Measurements from ENCODE around the gene FCGBP.
"Not testable (repeated sequence)": the region's sequence is repeated elsewhere in the genome, so short reads cannot be mapped to it uniquely, and the experiment has no call there.

Gene FCGBP

DNA sequence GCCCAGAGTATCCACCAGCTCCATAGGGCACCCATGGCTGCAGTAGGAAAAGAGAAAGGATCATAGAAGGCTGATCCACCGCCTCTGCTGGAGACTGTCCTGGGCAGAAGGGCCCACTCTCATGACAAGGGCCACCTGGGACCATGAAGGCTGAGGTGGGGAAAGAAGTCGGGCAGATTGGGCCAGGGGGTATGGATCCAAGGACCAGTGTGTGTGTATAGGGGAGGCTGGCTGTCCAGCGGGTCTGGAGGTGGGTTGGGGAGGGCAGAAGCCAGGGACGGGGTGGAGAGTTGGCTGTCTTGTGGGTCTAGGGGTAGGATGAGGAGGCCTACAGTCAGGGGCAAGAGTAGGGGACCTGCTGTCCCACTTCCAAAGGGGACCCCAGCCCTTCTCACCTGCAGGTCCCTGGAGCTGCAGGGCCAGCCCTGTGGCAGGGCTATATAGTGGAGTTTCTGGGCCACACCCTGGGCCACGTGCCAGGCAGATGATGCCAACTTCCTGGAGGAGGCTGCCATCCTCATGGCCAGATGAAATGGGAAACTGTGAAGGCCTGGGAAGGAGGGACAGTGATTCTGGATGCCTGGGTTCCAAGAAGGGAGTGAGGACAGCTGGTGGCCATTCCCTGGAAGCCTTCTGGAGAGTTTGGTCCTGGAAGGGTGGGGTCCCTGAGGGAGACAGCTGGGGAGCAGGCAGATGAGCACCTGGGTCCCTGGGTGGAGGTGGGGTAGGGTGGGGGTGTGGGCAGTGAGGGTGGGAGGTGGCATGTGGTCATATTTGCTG lies at the start of gene FCGBP:
Gene FCGBP (minus strand): TSS at position 51 of the 780 bp plus-strand sequence.
- in situ Hi-C loops (cut with MboI; ENCODE audit: low sequenced_read_pairs) = no loop called here

DNA sequence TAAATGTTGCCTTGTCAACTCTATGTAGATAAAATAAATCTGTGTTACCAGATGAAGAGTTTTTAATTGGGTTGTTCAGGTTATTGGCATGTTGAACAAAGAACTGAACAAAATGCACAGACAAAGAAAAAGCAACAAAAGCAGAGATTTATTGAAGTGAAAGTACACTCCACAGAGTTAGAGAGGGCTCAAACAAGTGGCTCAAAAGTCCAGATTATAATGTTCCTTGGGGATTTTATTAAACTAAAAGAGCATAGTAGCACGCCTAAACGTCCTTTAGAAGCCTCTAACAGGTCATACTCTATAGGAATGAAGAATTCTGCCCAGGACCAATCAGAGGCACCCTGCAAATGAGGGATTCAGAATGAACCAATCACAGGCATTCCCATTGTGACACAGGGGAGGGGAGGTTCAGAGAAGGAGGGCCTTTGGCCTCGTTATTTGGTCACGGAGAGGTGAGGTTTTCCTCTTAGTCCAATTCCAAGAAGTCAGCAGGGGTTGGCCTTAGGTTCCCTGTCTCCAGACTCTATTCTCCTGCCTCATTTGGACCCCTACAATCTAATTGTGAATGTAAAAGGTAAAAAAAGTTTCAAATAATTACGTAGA lies 49.4 kb upstream of the FCGBP start:
- in situ Hi-C loops (cut with MboI; ENCODE audit: low sequenced_read_pairs) = no loop called here

DNA sequence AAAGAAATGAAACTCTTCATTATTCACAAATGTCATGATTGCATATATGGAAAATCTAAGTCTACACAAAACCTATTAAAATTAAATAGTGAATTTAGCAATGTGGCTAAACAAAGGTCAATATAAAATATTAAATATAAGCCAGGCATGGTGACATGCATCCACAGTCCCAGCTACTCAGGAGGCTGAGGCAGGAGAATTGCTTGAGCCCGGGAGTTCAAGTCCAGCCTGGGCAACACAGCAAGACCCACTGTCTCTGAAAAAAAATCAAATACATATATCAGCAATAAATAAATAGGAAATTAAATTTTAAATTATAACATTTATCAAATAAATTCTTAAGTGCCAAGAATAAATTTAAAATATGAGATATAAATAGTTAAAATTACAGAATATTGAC lies 48.4 kb upstream of the FCGBP start:
- in situ Hi-C loops (cut with MboI; ENCODE audit: low sequenced_read_pairs) = no loop called here

DNA sequence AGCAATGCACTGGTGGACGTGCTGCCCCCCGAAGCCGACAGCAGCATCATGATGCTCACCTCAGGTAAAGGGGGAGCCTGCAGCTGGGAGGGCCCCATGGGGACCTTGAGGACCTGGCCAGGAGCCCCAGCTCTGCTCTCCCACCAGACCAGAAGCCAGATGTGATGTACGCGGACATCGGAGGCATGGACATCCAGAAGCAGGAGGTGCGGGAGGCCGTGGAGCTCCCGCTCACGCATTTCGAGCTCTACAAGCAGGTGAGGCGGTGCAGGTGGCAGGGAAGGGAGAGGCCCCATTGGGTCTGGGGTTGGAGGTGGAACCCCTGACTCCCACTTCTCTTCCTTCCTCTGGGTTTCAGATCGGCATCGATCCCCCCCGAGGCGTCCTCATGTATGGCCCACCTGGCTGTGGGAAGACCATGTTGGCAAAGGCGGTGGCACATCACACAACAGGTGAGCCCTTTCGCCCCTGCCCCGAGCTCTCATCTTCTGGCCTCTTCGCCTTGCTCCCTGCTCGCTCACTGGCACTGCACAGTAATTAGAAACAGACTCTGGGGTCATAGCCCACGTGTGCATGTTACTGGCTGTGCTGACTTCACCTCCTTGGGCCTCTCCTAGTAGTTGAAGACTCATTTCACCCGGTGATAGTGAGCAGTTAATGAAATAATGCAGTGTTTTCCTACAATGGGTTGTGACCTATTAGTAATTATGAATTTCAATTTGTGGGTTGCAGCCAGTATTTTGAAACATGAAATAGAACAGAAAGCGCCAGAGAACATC lies 40.1 kb upstream of the FCGBP start:
- in situ Hi-C loops (cut with MboI; ENCODE audit: low sequenced_read_pairs) = no loop called here

DNA sequence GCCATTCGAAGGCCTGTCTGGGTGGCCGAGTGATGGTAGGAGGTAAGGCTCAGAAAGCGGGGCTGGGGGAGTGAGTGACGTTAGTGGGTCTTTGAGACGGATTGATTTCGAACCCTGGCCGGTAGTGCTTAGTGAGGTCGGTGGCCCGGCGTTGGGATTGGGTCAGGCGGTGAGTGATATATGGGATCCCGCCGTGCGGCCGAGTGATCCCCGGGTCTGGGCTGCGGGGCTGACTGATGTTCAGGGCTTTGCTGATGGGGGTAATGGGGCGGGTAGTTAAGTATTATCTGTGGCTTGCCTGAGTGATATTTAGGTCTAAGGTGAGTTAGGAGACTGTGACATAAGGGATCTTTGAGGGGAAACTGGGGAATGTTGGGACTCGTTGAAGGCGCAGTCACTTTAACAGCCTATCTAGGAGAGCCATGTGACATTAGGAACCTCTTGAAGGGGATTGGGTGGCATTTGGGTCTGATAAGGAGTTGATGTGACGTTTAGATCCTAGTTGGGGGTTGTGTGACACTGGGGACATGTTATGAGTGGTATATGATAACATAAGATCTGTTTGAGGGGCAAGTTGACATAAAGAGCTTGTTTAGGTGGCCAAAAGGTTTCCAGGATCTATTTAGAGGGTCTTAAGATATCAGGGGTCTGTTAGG lies 37.1 kb upstream of the FCGBP start:
- in situ Hi-C loops (cut with MboI; ENCODE audit: low sequenced_read_pairs) = no loop called here

DNA sequence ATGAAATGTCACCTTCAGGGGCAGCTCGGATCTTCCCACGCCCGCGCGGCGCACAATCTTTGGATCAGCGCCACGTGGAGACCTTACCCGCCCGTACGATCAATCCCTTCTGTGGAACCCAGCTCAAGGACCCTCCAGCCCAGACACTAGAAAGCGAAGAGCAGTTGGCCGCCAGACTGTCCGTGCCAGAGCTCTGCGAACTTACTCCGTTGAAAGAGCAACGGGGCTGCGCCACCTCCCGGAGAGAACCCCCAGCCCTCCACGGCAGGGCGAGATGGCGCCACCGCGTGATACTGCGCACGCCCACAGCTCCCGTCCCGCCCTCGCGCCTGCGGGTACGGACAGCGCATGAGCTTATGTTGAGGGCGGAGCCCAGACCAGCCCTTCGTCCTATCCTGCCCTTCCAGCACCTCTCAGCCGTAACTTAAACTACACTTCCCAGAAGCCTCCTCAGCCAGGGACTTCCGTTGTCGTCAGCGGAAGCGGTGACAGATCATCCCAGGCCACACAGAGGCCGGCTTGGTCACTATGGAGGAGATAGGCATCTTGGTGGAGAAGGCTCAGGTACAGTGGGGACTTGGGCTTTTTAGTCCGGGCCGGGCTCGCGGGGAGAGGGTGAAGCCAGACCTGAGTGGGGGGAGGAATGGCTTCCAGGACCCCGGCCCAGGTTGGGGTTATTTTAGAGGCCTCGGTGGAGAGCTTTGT lies 36.4 kb upstream of the FCGBP start, which contains the start of gene PSMC4:
Gene PSMC4 (plus strand): TSS at position 491 of the 705 bp plus-strand sequence. CDS start 38 bp downstream, at position 529.
- in situ Hi-C loops (cut with MboI; ENCODE audit: low sequenced_read_pairs) = no loop called here

DNA sequence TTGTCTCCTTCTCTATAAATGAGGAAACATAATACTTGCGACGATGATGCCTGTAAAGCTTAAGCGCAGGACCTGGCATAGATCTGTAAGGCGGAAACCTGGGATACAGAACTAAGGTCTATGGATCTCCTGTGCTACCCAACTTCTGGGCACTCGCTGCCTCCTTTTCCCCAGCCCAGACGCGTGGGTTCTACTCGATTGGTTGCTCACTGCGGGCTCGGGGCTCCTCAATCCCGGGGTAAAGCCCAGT lies 35.9 kb upstream of the FCGBP start:
- in situ Hi-C loops (cut with MboI; ENCODE audit: low sequenced_read_pairs) = no loop called here

DNA sequence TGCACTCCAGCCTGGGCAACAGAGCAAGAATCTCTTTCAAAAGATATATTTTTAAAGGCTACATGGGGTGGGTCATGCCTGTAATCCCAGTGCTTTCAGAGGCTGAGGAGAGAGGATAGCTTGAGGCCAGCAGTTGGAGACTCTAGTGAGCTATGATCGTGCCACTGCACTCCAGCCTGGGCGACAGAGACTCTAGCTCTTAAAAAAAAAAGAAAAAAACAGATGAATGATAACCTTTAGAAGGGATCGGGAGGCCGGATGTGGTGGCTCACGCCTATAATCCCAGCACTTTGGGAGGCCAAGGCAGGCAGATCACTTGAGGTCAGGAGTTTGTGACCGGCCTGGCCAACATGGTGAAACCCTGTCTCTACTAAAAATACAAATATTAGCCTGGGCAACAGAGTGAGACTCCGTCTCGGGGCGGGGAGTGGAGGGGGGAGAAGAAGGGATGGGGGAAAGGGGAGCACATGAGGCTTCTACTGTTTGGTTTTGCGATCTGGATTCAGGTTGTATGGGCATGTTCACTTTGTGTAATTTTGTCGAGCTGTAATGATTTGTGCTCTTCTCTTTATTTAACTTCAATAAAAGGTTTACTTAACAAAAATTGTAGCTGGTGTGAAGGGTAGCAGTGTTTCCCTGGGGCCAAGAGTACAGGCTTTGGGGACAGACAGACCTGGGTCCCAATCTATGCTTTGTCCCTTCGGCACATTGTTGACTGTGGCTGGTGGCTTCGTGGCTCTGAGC lies 35.4 kb upstream of the FCGBP start:
- in situ Hi-C loops (cut with MboI; ENCODE audit: low sequenced_read_pairs) = no loop called here

DNA sequence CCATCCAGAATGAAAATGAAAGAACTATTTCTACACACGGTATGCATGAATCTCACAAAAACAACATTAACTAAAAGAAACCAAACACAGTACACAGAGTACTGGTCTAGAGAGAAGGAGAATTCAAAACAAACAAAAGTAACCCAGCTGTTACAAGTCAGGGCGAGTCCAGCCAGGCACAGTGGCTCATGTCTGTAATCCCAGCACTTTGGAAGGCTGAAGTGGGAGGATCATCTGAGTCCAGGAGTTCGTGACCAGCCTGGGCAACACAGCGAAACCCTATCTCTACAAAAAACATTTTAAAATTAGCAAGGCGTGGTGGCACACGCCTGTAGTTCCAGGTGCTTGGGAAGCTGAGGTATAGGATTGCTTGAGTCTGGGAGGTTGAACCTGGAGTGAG lies 34.8 kb upstream of the FCGBP start:
- in situ Hi-C loops (cut with MboI; ENCODE audit: low sequenced_read_pairs) = no loop called here

DNA sequence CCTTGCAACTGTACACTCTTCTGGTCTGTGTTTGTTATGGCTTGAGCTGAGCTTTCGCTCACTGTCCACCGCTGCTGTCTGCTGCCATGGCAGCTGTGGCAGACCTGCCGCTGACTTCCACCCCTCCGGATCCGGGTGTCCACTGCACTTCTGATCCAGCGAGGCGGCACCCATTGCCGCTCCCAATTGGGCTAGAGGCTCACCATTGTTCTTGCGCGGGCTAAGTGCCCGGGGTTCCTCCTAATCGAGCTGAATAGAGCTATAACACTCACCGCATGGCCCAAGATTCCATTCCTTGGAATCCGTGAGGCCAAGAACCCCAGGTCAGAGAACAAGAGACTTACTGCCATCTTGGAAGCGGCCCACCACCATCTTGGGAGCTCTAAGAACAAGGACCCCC lies 34.4 kb upstream of the FCGBP start:
- in situ Hi-C loops (cut with MboI; ENCODE audit: low sequenced_read_pairs) = no loop called here

DNA sequence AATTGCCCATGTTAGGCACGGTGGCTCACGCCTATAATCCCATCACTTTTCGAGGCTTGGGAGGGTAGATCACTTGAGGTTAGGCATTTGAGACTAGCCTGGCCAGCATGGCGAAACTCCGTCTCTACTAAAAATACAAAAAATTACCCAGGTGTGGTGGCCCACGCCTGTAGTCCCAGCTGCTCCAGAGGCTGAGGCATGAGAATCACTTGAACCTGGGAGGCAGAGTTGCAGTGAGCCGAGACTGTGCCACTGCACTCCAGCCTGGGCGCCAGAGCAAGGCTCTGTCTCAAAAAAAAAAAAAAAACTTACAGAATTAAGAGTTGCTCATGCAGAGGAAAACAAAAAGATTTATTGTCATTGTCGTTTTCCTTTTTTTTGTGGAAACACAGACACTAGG lies 33.1 kb upstream of the FCGBP start:
- in situ Hi-C loops (cut with MboI; ENCODE audit: low sequenced_read_pairs) = no loop called here

DNA sequence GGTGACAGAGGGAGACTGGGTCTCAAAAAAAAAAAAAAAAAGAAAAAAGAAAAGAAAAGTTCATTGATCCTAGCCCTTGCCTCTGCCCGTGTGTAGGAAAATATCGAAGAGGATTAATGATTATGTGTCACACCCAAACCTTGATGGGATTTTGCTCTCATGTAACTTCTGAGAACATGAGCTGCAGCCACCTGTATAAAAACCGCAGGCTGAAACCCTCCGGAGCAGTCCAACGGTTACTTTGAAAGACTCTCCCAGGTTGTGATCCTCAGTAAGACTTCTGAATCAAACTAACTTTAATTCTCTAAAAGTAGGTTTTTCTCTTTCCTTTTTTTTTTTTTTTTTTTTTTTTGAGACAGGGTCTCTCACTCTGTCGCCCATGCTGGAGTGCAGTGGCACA lies 32.2 kb upstream of the FCGBP start:
- in situ Hi-C loops (cut with MboI; ENCODE audit: low sequenced_read_pairs) = no loop called here

DNA sequence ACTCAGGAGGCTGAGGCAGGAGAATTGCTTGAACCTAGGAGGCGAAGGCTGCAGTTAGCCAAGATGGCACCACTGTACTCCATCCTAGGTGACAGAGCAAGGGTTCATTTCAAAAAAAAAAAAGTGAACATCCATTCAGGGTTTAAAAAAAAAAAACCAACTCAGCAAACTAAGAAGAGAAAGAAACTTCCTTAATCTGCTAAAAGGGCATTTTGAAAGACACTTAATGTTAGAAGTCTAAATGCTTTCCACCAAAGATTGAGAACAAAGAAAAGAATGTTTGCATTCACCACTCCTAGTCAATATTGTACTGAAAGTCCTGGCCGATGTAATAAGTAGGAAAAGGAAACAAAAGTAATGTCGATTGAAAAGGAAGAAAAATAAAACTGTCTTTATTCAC lies 29.5 kb upstream of the FCGBP start:
- in situ Hi-C loops (cut with MboI; ENCODE audit: low sequenced_read_pairs) = no loop called here

DNA sequence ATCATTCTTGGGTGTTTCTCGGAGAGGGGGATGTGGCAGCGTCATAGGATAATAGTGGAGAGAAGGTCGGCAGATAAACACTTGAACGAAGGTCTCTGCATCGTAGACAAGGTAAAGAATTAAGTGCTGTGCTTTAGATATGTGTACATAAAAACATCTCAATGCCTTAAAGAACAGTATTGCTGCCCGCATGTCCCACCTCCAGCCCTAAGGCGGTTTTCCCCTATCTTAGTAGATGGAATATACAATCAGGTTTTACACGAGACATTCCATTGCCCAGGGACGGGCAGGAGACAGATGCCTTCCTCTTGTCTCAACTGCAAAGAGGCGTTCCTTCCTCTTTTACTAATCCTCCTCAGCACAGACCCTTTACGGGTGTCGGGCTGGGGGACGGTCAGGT lies 25.0 kb upstream of the FCGBP start:
- in situ Hi-C loops (cut with MboI; ENCODE audit: low sequenced_read_pairs) = not testable (repeated sequence)

DNA sequence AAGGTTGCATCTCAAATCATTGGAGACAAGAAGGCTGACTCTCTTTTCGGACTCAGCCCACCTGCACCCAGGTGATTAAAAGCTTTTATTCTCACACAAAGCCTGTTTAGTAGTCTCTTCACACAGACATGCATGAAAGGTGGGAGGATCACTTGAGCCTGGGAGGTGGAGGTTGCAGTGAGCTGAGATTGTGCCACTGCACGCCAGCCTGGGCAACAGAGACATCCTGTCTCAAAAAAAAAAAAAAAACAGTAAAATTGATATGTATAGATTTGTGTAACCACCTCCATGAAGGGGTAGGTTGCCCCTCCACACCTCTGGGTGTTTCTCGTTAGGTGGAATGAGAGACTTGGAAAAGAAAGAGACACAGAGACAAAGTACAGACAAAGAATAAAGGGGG lies 24.5 kb upstream of the FCGBP start:
- in situ Hi-C loops (cut with MboI; ENCODE audit: low sequenced_read_pairs) = not testable (repeated sequence)

DNA sequence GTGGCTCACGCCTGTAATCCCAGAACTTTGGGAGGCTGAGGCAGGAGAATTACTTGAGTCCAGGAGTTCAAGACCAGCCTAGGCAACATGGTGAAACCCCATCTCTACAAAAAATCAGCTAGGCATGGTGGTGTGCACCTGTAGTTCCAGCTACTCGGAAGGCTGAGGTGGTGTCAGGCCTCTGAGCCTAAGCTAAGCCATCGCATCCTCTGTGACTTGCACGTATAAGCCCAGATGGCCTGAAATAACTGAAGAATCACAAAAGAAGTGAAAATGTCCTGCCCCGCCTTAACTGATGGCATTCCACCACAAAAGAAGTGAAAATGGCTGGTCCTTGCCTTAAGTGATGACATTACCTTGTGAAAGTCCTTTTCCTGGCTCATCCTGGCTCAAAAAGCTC lies 23.5 kb upstream of the FCGBP start:
- in situ Hi-C loops (cut with MboI; ENCODE audit: low sequenced_read_pairs) = not testable (repeated sequence)

DNA sequence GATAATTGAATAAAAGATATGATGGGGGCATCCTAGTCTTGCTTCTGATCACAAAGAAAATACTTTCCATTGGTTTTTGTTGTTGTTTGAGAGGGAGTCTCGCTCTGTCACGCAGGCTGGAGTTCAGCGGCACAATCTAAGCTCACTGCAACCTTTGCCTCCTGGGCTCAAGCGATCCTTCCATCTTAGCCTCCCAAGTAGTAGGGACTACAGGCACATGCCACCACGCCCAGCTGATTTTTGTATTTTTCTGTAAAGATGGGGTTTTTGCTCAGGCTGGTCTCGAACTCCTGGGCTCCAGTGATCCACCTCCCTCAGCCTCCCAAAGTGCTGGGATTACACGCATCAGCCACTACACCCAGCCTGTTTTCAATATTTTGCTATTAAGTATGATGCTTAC lies 19.5 kb upstream of the FCGBP start:
- in situ Hi-C loops (cut with MboI; ENCODE audit: low sequenced_read_pairs) = no loop called here

DNA sequence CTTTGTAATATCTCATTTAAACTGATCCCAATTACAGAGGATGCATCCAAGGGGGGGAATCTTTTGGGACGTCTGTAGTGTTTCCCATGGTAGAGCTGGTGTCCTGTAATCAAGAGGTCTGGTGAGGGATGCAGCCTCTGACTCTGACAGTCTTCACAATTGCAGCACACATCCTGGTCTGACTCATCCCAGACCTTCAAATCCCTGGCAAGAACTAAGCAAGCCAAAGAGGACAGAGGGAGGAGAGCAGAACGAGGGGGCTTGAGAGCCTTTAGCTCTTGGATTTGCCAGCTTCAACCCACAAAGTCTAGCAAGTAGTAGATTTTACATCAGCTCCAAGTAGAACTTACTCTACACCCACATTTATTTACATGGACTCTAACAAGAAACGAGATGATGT lies 17.3 kb upstream of the FCGBP start:
- in situ Hi-C loops (cut with MboI; ENCODE audit: low sequenced_read_pairs) = no loop called here

DNA sequence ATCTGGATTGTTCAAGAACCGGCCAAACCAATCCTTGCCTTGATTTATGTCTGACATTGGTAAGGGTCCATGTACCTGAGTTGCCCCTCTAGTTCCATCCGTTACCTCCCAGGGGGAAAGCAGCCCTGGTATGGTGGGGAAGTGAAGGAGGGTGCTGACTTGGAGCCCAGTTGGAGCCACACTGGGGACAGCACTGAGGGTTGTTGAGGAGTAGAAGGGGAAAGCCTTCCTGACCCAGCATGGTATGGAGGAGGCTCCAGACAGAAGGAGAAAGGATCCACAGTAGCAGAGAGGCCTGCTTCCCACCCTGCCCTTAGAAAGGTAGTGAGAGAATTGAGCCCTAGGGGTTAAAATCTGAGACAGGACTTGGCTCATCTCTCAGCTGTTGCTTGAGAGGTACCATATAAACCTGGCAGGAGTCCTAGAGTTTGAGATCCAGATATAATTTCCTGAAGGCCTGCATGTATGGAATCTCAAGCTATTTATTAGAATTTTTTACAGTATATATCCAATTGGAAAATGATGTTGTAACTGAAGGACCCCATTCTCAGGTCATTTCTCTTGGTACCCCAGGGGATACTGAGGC lies 16.7 kb upstream of the FCGBP start:
- in situ Hi-C loops (cut with MboI; ENCODE audit: low sequenced_read_pairs) = no loop called here
